ENCODE measurements around the gene HLA-E. TPM values are rescaled to one million over a fixed set of nuclear protein-coding genes. Genes with fewer than 3 reads are reported as not detected.
"Not testable (repeated sequence)": the region's sequence is repeated elsewhere in the genome, so short reads cannot be mapped to it uniquely, and the experiment has no call there.

Gene HLA-E
- total and polyA plus RNA-seq, 9 donors: 181 to 614 (median 244) TPM

GRCh38 chr6:30518505-30519145 is 29.3 kb downstream of the HLA-E start:
- H3K9me3 ChIP-seq; intact Hi-C loops (cut with DNase I); H3K4me1 ChIP-seq (ENCODE audit: insufficient read depth); H3K27ac ChIP-seq; H3K27me3 ChIP-seq; H3K4me3 ChIP-seq; DNase-seq; H3K36me3 ChIP-seq: not testable (repeated sequence)
- 79 to 81% (median 80%) methylated on average over 19 of the region's 19 CpGs for WGBS, 3 donors

DNA sequence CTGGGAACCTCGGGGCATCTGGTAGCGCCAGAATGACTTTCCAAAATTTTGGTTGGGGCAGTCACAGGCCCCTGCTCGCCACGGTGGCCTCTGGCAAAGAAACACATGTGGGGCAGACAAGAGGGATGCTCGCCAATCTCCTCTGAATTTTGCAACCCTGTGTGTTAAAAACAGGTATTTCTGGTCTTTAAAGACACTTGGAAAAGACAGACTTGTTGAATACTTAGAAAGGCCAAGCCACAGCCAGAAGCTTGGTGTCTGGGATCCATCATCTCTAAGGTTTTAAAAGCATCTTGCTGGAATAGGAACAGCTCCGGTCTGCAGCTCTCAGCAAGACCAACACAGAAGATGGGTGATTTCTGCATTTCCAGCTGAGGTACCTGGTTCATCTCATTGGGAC is 31.2 kb downstream of the HLA-E start:
- intact Hi-C loops (cut with DNase I): no loop called here
- H3K4me3 ChIP-seq: no peak overlapping the region
- DNase-seq: no peak
- no peak overlapping the region for H3K27ac ChIP-seq
- no peaks in the 10 kb centered on the region for H3K36me3 ChIP-seq
- TF ChIP-seq EP300 (IDR thresholded peaks at IDR 0.05) (no peak), POLR2A (IDR thresholded peaks at IDR 0.05) (no peak)
- TF ChIP-seq, protein P1, sequence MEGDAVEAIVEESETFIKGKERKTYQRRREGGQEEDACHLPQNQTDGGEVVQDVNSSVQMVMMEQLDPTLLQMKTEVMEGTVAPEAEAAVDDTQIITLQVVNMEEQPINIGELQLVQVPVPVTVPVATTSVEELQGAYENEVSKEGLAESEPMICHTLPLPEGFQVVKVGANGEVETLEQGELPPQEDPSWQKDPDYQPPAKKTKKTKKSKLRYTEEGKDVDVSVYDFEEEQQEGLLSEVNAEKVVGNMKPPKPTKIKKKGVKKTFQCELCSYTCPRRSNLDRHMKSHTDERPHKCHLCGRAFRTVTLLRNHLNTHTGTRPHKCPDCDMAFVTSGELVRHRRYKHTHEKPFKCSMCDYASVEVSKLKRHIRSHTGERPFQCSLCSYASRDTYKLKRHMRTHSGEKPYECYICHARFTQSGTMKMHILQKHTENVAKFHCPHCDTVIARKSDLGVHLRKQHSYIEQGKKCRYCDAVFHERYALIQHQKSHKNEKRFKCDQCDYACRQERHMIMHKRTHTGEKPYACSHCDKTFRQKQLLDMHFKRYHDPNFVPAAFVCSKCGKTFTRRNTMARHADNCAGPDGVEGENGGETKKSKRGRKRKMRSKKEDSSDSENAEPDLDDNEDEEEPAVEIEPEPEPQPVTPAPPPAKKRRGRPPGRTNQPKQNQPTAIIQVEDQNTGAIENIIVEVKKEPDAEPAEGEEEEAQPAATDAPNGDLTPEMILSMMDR (IDR thresholded peaks at IDR 0.05): no peak
- 87 to 94% (median 88%) methylated on average over 6 of the region's 6 CpGs for WGBS, 3 donors
- no peaks in the 10 kb centered on the region for H3K9me3 ChIP-seq
- H3K4me1 ChIP-seq (ENCODE audit: insufficient read depth): peaks cover 1% of the 10 kb centered on the region
- no peaks in the 10 kb centered on the region for H3K27me3 ChIP-seq

DNA sequence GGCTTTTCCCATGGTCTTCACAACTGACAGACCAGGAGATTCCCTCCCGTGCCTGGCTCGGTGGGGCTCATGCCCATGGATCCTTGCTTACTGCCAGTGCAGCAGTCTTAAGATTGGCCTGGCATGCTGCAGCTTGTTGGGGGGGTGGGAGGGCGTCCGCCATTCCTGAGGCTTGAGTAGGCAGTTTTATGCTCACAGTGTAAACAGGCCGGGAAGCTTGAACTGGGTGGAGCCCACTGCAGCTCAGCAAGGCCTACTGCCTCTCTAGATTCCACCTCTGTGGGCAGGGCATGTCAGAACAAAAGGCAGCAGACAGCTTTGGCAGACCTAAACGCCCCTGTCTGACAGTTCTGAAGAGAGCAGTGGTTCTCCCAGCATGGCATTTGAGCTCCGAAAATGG is 31.8 kb downstream of the HLA-E start:
- H3K4me3 ChIP-seq; H3K27me3 ChIP-seq; H3K4me1 ChIP-seq (ENCODE audit: insufficient read depth); H3K36me3 ChIP-seq; intact Hi-C loops (cut with DNase I); H3K9me3 ChIP-seq; H3K27ac ChIP-seq; DNase-seq: not testable (repeated sequence)
- 73 to 78% (median 74%) methylated on average over 7 of the region's 7 CpGs for WGBS, 3 donors

- intact Hi-C loops (cut with DNase I); DNase-seq; H3K27me3 ChIP-seq; H3K4me3 ChIP-seq; H3K4me1 ChIP-seq (ENCODE audit: insufficient read depth); H3K36me3 ChIP-seq; H3K27ac ChIP-seq; H3K9me3 ChIP-seq: not testable (repeated sequence)
- WGBS, 3 donors: 79 to 88% (median 85%) methylated on average over 5 of the region's 5 CpGs
These were observed 32.6 kb downstream of the HLA-E start for GRCh38 chr6:30521952-30522351.

DNA sequence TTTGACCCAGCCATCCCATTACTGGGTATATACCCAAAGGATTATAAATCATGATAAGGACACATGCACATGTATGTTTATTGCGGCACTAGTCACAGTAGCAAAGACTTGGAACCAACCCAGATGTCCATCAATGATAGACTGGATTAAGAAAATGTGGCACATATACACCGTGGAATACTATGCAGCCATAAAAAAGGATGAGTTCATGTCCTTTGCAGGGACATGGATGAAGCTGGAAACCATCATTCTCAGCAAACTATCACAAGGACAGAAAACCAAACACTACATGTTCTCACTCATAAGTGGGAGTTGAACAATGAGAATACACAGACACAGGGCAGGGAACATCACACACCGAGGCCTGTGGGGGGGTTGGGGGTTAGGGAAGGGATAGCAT is 37.1 kb downstream of the HLA-E start:
- WGBS, 3 donors: 92 to 95% (median 93%) methylated on average over 3 of the region's 3 CpGs
- H3K36me3 ChIP-seq; H3K27me3 ChIP-seq; H3K4me1 ChIP-seq (ENCODE audit: insufficient read depth); H3K4me3 ChIP-seq; DNase-seq; intact Hi-C loops (cut with DNase I); H3K9me3 ChIP-seq; H3K27ac ChIP-seq: not testable (repeated sequence)

GRCh38 chr6:30529349-30529875 is 40.1 kb downstream of the HLA-E start:
- intact Hi-C loops (cut with DNase I); H3K27ac ChIP-seq; H3K4me3 ChIP-seq; DNase-seq; H3K36me3 ChIP-seq; H3K27me3 ChIP-seq; H3K4me1 ChIP-seq (ENCODE audit: insufficient read depth); H3K9me3 ChIP-seq: not testable (repeated sequence)
- 84 to 91% (median 89%) methylated on average over 17 of the region's 17 CpGs for WGBS, 3 donors

- Histone ChIP-seq H3K4me1 (ENCODE audit: insufficient read depth) (no peaks in the 10 kb centered on the region), H3K9me3 (no peaks in the 10 kb centered on the region), H3K27me3 (no peaks in the 10 kb centered on the region), H3K4me3 (no peak overlapping the region), H3K27ac (no peak overlapping the region), H3K36me3 (no peaks in the 10 kb centered on the region)
- intact Hi-C loops (cut with DNase I): loop anchor here in 3 of 4 donors (5.0 to 10.0 kb wide), 2 partner anchors 45 to 48 kb away; partner anchors contain the start of gene HLA-E (in 1 of the 3)
- TF ChIP-seq, protein P1 (IDR thresholded peaks at IDR 0.05): no peak
- TF ChIP-seq EP300 (IDR thresholded peaks at IDR 0.05): no peak
- no peak for TF ChIP-seq POLR2A (IDR thresholded peaks at IDR 0.05)
- 51 to 62% (median 62%) methylated on average over 2 of the region's 2 CpGs for WGBS, 3 donors
- no peak for DNase-seq
These were observed 40.7 kb downstream of the HLA-E start for GRCh38 chr6:30530014-30530413.
